Neural cell (in vitro differentiated cells): Measurements from ENCODE around the gene NLRP13. TPM values are rescaled to one million over a fixed set of nuclear protein-coding genes. Genes with fewer than 3 reads are reported as not detected.

ENCODE experiments used
- H2AFZ ChIP-seq: fragments of 200-600, 300-800 bp; sonication (generic), shearing (Covaris generic); 2 replicates; pipeline ENCODE4 v1.6.0; 2014; ENCODE audit warnings: low read depth, mild to moderate bottlenecking, antibody characterized with exemption, low read length, moderate library complexity
- H3F3A ChIP-seq: fragments of 200-600 bp; shearing (Covaris generic); 2 replicates; pipeline ENCODE4 v1.6.1; 2016; ENCODE audit warnings: mild to moderate bottlenecking, moderate library complexity, mixed read lengths, antibody characterized with exemption, low read length; ENCODE audit not compliant: insufficient read depth, poor library complexity, severe bottlenecking
- H3K27ac ChIP-seq: fragments of 200-600, 300-800 bp; sonication (generic), shearing (Covaris generic); 2 replicates; pipeline ENCODE4 v1.5.1; 2014; ENCODE audit warnings: mild to moderate bottlenecking, low read length, moderate library complexity
- H3K27me3 ChIP-seq: fragments of 300-800, 200-600 bp; sonication (generic), shearing (Covaris generic); 2 replicates; pipeline ENCODE4 v1.6.0; 2014; ENCODE audit warnings: mild to moderate bottlenecking, low read depth, low read length, moderate library complexity; ENCODE audit not compliant: insufficient read depth
- H3K36me3 ChIP-seq: fragments of 300-800, 200-600 bp; sonication (generic), shearing (Covaris generic); 2 replicates; pipeline ENCODE4 v1.5.1; 2014; ENCODE audit warnings: mild to moderate bottlenecking, antibody characterized with exemption, low read length, moderate library complexity; ENCODE audit not compliant: insufficient read depth
- H3K4me2 ChIP-seq: fragments of 300-800, 200-600 bp; sonication (generic), shearing (Covaris generic); 2 replicates; pipeline ENCODE4 v1.6.0; 2014; ENCODE audit warnings: mild to moderate bottlenecking, low read length
- H3K4me3 ChIP-seq: fragments of 300-800, 200-600 bp; sonication (generic), shearing (Covaris generic); 2 replicates; pipeline ENCODE4 v1.5.1; 2014; ENCODE audit warnings: mild to moderate bottlenecking, low read length, moderate library complexity
- H3K79me2 ChIP-seq: fragments of 200-600 bp; shearing (Covaris generic); replicated peaks from 2 replicates; pipeline ENCODE4 v1.6.0; 2014; ENCODE audit warnings: mild to moderate bottlenecking, low read length, moderate library complexity; ENCODE audit not compliant: insufficient read depth
- H3K9ac ChIP-seq: fragments of 300-800, 200-600 bp; sonication (generic), shearing (Covaris generic); 2 replicates; pipeline ENCODE4 v1.6.1; 2016; ENCODE audit warnings: mild to moderate bottlenecking, low read length, mixed read lengths
- H3K9me2 ChIP-seq: fragments of 200-600 bp; shearing (Covaris generic); 2 replicates; pipeline ENCODE4 v1.6.1; 2016; ENCODE audit warnings: mild to moderate bottlenecking, low read length, mixed read lengths; ENCODE audit not compliant: insufficient read depth
- H3K9me3 ChIP-seq: fragments of 200-600, 300-800 bp; sonication (generic), shearing (Covaris generic); 2 replicates; pipeline ENCODE4 v1.6.1; 2016; ENCODE audit warnings: mild to moderate bottlenecking, mixed run types, low read length, moderate library complexity, mixed read lengths
- H4K20me1 ChIP-seq: fragments of 200-600 bp; shearing (Covaris generic); 2 replicates; pipeline ENCODE4 v1.6.1; 2016; ENCODE audit warnings: mild to moderate bottlenecking, mixed run types; ENCODE audit not compliant: insufficient read depth
- EP300 ChIP-seq: fragments of 450-650 bp; conservative IDR thresholded peaks from 2 replicates; pipeline ENCODE4 v1.6.1; 2014; ENCODE audit warnings: antibody characterized with exemption, mild to moderate bottlenecking, moderate library complexity; ENCODE audit not compliant: poor library complexity, severe bottlenecking
- EZH2 ChIP-seq: fragments of 200-600, 300-800 bp; shearing (Covaris generic), sonication (generic); IDR thresholded peaks from 2 replicates; pipeline ENCODE4 v1.6.1; 2014; ENCODE audit warnings: antibody characterized with exemption, low read length, borderline replicate concordance, mild to moderate bottlenecking; ENCODE audit not compliant: insufficient read depth, poor library complexity, severe bottlenecking
- MXI1 ChIP-seq: fragments of 450-650 bp; conservative IDR thresholded peaks from 2 replicates; pipeline ENCODE4 v1.6.1; 2014; ENCODE audit warnings: antibody characterized with exemption, mild to moderate bottlenecking; ENCODE audit not compliant: poor library complexity, severe bottlenecking
- POLR2AphosphoS5 ChIP-seq: IDR thresholded peaks from 2 replicates; pipeline ENCODE4 v1.6.1; 2012
- RAD21 ChIP-seq: fragments of 450-650 bp; conservative IDR thresholded peaks from 2 replicates; pipeline ENCODE4 v1.6.1; 2014; ENCODE audit warnings: antibody characterized with exemption, mild to moderate bottlenecking, moderate library complexity
- SMC3 ChIP-seq: fragments of 450-650 bp; conservative IDR thresholded peaks from 2 replicates; pipeline ENCODE4 v1.6.1; 2014; ENCODE audit warnings: antibody characterized with exemption, mild to moderate bottlenecking, moderate library complexity; ENCODE audit not compliant: poor library complexity
- TAF1 ChIP-seq: IDR thresholded peaks from 2 replicates; pipeline ENCODE4 v1.6.1; 2012; ENCODE audit warnings: low read depth
- polyA plus RNA-seq: library from polyadenylated mRNA; depleted of rRNA; stranded (reverse); fragments of >200 nt; gene quantifications from 2 replicates; pipeline ENCODE4 v1.2.3, GENCODE V29; 2014
- TF ChIP-seq, protein P1 (sequence below): IDR thresholded peaks from 2 replicates; pipeline ENCODE4 v1.6.1; 2012; ENCODE audit warnings: borderline replicate concordance
- TF ChIP-seq, protein P2 (sequence below): fragments of 450-650 bp; IDR thresholded peaks from 2 replicates; pipeline ENCODE4 v1.5.1; 2014; ENCODE audit warnings: antibody characterized with exemption, mild to moderate bottlenecking, moderate library complexity; ENCODE audit not compliant: poor library complexity, severe bottlenecking

Gene NLRP13
- polyA plus RNA-seq, 1 donor from 2014 or later = not detected

DNA sequence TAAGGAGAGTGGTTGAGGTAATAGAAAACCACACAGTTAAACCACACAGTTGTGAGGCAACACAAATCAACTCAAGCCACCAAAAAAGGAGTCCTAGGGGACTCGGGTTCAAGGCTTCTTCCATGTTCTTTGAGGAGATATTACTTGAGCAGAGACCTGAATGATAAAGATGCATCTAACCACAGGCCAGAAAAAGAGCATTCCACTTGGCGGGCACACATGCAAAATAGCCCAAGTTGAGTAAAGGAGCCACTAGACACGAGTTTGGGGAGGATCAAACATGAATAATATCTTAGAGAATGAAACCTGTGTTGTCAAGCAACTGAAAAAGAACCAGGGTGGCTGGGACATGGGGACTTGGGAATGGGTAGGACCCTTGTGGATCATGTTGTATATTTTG is 65.6 kb downstream of the NLRP13 start:
- no peaks in the 10 kb centered on the region for H4K20me1 ChIP-seq
- no peak overlapping the region for H2AFZ ChIP-seq
- H3K9ac ChIP-seq = no peak overlapping the region
- peaks cover 11% of the 10 kb centered on the region for H3K9me3 ChIP-seq
- no peaks in the 10 kb centered on the region for H3K9me2 ChIP-seq
- TF ChIP-seq, protein P1, sequence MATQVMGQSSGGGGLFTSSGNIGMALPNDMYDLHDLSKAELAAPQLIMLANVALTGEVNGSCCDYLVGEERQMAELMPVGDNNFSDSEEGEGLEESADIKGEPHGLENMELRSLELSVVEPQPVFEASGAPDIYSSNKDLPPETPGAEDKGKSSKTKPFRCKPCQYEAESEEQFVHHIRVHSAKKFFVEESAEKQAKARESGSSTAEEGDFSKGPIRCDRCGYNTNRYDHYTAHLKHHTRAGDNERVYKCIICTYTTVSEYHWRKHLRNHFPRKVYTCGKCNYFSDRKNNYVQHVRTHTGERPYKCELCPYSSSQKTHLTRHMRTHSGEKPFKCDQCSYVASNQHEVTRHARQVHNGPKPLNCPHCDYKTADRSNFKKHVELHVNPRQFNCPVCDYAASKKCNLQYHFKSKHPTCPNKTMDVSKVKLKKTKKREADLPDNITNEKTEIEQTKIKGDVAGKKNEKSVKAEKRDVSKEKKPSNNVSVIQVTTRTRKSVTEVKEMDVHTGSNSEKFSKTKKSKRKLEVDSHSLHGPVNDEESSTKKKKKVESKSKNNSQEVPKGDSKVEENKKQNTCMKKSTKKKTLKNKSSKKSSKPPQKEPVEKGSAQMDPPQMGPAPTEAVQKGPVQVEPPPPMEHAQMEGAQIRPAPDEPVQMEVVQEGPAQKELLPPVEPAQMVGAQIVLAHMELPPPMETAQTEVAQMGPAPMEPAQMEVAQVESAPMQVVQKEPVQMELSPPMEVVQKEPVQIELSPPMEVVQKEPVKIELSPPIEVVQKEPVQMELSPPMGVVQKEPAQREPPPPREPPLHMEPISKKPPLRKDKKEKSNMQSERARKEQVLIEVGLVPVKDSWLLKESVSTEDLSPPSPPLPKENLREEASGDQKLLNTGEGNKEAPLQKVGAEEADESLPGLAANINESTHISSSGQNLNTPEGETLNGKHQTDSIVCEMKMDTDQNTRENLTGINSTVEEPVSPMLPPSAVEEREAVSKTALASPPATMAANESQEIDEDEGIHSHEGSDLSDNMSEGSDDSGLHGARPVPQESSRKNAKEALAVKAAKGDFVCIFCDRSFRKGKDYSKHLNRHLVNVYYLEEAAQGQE = no peak
- TF ChIP-seq POLR2AphosphoS5 (no peak), SMC3 (no peak), TAF1 (no peak), RAD21 (no peak), MXI1 (no peak), EP300 (no peak), EZH2 (no peak)
- TF ChIP-seq, protein P2, sequence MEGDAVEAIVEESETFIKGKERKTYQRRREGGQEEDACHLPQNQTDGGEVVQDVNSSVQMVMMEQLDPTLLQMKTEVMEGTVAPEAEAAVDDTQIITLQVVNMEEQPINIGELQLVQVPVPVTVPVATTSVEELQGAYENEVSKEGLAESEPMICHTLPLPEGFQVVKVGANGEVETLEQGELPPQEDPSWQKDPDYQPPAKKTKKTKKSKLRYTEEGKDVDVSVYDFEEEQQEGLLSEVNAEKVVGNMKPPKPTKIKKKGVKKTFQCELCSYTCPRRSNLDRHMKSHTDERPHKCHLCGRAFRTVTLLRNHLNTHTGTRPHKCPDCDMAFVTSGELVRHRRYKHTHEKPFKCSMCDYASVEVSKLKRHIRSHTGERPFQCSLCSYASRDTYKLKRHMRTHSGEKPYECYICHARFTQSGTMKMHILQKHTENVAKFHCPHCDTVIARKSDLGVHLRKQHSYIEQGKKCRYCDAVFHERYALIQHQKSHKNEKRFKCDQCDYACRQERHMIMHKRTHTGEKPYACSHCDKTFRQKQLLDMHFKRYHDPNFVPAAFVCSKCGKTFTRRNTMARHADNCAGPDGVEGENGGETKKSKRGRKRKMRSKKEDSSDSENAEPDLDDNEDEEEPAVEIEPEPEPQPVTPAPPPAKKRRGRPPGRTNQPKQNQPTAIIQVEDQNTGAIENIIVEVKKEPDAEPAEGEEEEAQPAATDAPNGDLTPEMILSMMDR = no peak
- no peak overlapping the region for H3K4me3 ChIP-seq
- H3K4me2 ChIP-seq = no peak overlapping the region
- H3K36me3 ChIP-seq = no peaks in the 10 kb centered on the region
- H3K79me2 ChIP-seq = no peaks in the 10 kb centered on the region
- H3K27ac ChIP-seq = no peak overlapping the region
- no peaks in the 10 kb centered on the region for H3F3A ChIP-seq
- no peaks in the 10 kb centered on the region for H3K27me3 ChIP-seq

DNA sequence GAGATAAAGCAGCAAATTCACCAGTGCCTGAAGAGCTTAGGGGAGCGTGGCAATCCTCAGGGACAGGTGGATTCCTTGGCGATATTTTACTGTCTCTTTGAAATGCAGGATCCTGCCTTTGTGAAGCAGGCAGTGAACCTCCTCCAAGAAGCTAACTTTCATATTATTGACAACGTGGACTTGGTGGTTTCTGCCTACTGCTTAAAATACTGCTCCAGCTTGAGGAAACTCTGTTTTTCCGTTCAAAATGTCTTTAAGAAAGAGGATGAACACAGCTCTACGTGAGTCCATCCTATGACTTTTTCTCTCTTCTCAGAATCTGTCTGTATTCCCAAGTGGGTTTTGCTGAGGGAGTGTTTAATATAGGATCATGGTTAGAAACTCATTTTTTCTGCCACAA is 73.2 kb downstream of the NLRP13 start:
- H3K27me3 ChIP-seq = no peaks in the 10 kb centered on the region
- H3K9me3 ChIP-seq = peaks cover 5% of the 10 kb centered on the region
- no peak overlapping the region for H3K4me3 ChIP-seq

DNA sequence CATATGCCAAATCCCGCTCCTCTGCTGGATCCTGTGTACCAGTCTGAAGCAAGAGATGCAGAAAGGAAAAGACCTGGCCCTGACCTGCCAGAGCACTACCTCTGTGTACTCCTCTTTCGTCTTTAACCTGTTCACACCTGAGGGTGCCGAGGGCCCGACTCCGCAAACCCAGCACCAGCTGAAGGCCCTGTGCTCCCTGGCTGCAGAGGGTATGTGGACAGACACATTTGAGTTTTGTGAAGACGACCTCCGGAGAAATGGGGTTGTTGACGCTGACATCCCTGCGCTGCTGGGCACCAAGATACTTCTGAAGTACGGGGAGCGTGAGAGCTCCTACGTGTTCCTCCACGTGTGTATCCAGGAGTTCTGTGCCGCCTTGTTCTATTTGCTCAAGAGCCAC is 73.7 kb downstream of the NLRP13 start:
- Histone ChIP-seq H3K4me2 (no peak overlapping the region), H3K36me3 (no peaks in the 10 kb centered on the region), H3K9me3 (peaks cover 6% of the 10 kb centered on the region), H3K27ac (no peak overlapping the region), H3K4me3 (no peak overlapping the region), H3K9ac (no peak overlapping the region), H3K79me2 (no peaks in the 10 kb centered on the region), H3K27me3 (no peaks in the 10 kb centered on the region), H4K20me1 (no peaks in the 10 kb centered on the region), H3F3A (no peaks in the 10 kb centered on the region), H3K9me2 (no peaks in the 10 kb centered on the region), H2AFZ (no peak overlapping the region)
- TF ChIP-seq TAF1 (no peak), POLR2AphosphoS5 (no peak), EZH2 (no peak), SMC3 (no peak), RAD21 (no peak), EP300 (no peak)
- TF ChIP-seq, protein P1 = no peak

More for the DNA sequence above, 73.2 kb downstream of the NLRP13 start:
- Histone ChIP-seq H3K4me2 (no peak overlapping the region), H3K27ac (no peak overlapping the region), H3K9me2 (no peaks in the 10 kb centered on the region), H2AFZ (no peak overlapping the region), H3F3A (no peaks in the 10 kb centered on the region), H3K79me2 (no peaks in the 10 kb centered on the region), H4K20me1 (no peaks in the 10 kb centered on the region), H3K9ac (no peak overlapping the region), H3K36me3 (no peaks in the 10 kb centered on the region)
- TF ChIP-seq EP300 (no peak), MXI1 (no peak)
